ENCODE data around the gene SLC7A4. TPM values are rescaled to one million over a fixed set of nuclear protein-coding genes. Genes with fewer than 3 reads are reported as not detected.
A peak's percentile ranks its signal among the peaks of the same experiment; 100 is the strongest.

SLC7A4 gene
- total RNA-seq, 1 donor from 2014 or later, result 0.25 TPM

GRCh38 chr22:20979243-20979809 is 53.0 kb downstream of the SLC7A4 start:
- DNase-seq, result peak; percentile 53

More at GRCh38 chr22:20979243-20979809, 53.0 kb downstream of the SLC7A4 start:
- H3K27me3 ChIP-seq (ENCODE audit: low read depth), result peaks cover 13% of the 10 kb centered on the region
- peaks cover 5% of the 10 kb centered on the region for H3K36me3 ChIP-seq
- peak overlapping the region; percentile 52 for H3K4me3 ChIP-seq
- intact Hi-C loops (cut with micrococcal nuclease), result no loop called here
- peaks cover 7% of the 10 kb centered on the region for H3K9me3 ChIP-seq (replicated peaks)
- no peak for TF ChIP-seq CTCF (IDR thresholded peaks at IDR 0.05; ENCODE audit: borderline replicate concordance)
- H3K27ac ChIP-seq (replicated peaks), result no peak overlapping the region
- peaks cover 36% of the 10 kb centered on the region for H3K4me1 ChIP-seq

Small RNA genes lying within 50 kb of the gene (microRNA-seq; reads per million reads assigned to microRNA genes)
- not detected for gene MIR649

Other genes starting within 250 kb of the SLC7A4 start
- gene PI4KA, start 173.8 kb downstream of the SLC7A4 start, total RNA-seq, result 40.5 TPM
- gene SNAP29, start 173.6 kb downstream of the SLC7A4 start, total RNA-seq, result 25.8 TPM
- 52.6 TPM for gene CRKL, start 115.2 kb downstream of the SLC7A4 start, total RNA-seq
- 0.47 TPM for gene AIFM3, start 65.3 kb downstream of the SLC7A4 start, total RNA-seq
- gene LZTR1, start 50.3 kb downstream of the SLC7A4 start, total RNA-seq, result 18.1 TPM
- gene THAP7, start 30.4 kb downstream of the SLC7A4 start, total RNA-seq, result 17.8 TPM
- gene P2RX6, start 17.4 kb downstream of the SLC7A4 start, total RNA-seq, result 3.5 TPM
- not detected for gene LRRC74B, start 13.4 kb upstream of the SLC7A4 start, total RNA-seq